ENCODE results near the gene NUB1. TPM values are rescaled to one million over a fixed set of nuclear protein-coding genes. Genes with fewer than 3 reads are reported as not detected.

The NUB1 gene
- total RNA-seq, 2 experiments from 2014 or later, result 84.8 to 91.8 TPM

DNA sequence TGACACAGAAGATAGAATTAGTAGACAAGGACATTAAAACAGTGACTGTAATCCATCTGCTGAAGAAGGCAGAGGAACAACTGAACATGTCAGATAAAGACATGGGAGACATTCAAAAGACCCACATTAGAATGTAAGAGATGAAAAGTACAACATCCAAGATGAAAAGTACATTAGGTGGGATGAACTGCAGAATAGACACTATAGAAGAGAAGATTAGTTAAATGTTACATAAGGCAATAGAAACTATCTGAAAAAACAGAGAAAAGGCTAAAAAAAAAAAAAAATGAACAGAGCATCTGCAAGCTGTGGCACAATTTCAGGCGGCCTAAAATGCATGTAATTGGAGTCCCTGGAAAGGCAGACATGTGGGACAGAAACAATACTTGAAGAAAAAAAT, 21.6 kb downstream of the NUB1 start:
- POLR2A ChIA-PET, result no interaction called here
- Mint-ChIP-seq H3K27me3 (no peaks in the 10 kb centered on the region), H3K4me1 (peaks cover 13% of the 10 kb centered on the region), H3K9me3 (no peaks in the 10 kb centered on the region), H3K36me3 (peaks cover 38% of the 10 kb centered on the region), H3K4me3 (no peak overlapping the region), H3K27ac (no peak overlapping the region)
- DNase-seq, result no peak
- no peak for ATAC-seq (ENCODE audit: low read depth)

DNA sequence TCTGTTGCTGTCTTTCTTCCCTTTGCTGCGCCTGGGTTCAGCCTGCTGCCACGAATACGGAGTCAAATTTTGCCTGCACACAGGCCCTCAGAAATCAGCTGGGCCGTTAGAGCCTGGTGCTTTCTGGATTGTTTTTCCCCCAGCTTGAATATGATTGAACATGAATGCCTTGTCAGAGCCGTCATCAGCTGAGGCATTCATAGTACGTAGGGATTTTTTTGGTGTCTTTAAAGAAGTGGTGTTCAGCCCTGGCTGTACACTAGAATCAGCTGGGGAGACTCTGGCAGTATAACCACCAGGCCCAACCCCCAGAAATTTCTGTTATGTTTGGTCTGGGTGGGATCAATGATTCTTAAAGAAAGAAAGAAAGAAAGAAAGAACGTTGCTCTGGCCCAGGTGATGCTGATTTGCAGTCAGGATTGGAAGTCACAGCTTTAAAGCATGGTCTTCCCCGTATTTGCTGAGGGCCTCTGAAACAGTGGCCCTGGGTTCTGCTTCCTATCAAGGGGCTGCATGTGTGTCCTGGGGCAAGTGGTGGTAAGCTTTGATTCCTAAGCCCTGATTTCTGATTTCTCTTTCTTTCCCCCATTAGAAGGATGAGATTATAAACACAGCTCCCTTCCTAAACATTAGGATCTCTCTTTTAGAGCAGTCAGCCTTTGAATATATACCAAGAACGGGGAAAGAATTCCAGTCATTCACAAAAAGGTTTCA, 24.7 kb downstream of the NUB1 start:
- Mint-ChIP-seq H3K27ac (no peak overlapping the region), H3K4me3 (no peak overlapping the region), H3K36me3 (peaks cover 38% of the 10 kb centered on the region), H3K4me1 (peaks cover 20% of the 10 kb centered on the region), H3K27me3 (no peaks in the 10 kb centered on the region), H3K9me3 (no peaks in the 10 kb centered on the region)
- DNase-seq (no peak), ATAC-seq (ENCODE audit: low read depth) (no peak)
- POLR2A ChIA-PET, result interaction anchor here (0.6 to 0.9 kb wide), 2 partner anchors 81 to 145 kb away, joined by 3 to 4 read pairs; no protein-coding TSS in a partner anchor

DNA sequence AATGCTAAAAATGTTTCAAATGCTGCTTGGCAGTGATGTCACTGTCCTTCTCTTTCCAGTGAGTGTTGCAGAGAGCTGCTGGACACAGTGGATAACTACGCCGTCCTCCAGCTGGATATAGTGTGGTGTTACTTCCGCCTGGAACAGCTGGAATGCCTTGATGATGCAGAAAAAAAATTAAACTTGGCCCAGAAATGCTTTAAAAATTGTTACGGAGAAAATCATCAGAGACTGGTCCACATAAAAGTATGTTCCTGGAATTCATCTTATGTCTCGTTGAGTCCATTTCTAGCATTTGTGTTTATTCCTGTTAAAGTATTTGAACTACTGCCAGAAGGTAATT, 25.2 kb downstream of the NUB1 start:
- ATAC-seq (ENCODE audit: low read depth), result no peak
- peaks cover 20% of the 10 kb centered on the region for H3K4me1 Mint-ChIP-seq

DNA sequence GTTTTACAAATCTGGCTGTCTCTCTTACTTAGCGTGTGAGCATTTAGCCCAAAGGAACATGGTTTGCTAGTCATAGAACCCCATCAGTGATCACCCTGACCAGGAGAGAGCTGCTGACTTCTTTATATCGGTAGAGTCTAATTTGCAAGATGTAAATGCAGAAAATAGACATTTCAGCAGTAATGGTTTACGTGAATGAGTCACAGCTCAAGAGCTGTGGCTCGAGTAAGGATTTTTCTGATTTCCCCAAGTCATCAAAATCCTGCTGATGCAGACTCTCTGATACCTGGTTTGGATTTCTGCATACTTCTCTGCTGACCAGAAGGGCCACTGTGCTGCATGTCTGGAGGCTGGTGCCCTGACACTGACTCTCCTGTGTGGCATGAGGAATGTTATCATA, 25.7 kb downstream of the NUB1 start:
- POLR2A ChIA-PET, result interaction anchor here (0.9 kb wide), 1 partner anchor 80 kb away, joined by 4 read pairs; no protein-coding TSS in a partner anchor
- no peak for ATAC-seq (ENCODE audit: low read depth)
- H3K9me3 Mint-ChIP-seq, result no peaks in the 10 kb centered on the region
- no peak overlapping the region for H3K4me3 Mint-ChIP-seq
- no peaks in the 10 kb centered on the region for H3K27me3 Mint-ChIP-seq
- H3K36me3 Mint-ChIP-seq, result peaks cover 35% of the 10 kb centered on the region
- H3K4me1 Mint-ChIP-seq, result peaks cover 20% of the 10 kb centered on the region
- no peak overlapping the region for H3K27ac Mint-ChIP-seq
- no peak for DNase-seq

More for the DNA sequence above, 25.2 kb downstream of the NUB1 start:
- Mint-ChIP-seq H3K27me3 (no peaks in the 10 kb centered on the region), H3K36me3 (peaks cover 37% of the 10 kb centered on the region), H3K9me3 (no peaks in the 10 kb centered on the region), H3K27ac (no peak overlapping the region), H3K4me3 (no peak overlapping the region)
- no peak for DNase-seq
- POLR2A ChIA-PET, result interaction anchor here (0.9 kb wide), 1 partner anchor 81 kb away, joined by 4 read pairs; no protein-coding TSS in a partner anchor

DNA sequence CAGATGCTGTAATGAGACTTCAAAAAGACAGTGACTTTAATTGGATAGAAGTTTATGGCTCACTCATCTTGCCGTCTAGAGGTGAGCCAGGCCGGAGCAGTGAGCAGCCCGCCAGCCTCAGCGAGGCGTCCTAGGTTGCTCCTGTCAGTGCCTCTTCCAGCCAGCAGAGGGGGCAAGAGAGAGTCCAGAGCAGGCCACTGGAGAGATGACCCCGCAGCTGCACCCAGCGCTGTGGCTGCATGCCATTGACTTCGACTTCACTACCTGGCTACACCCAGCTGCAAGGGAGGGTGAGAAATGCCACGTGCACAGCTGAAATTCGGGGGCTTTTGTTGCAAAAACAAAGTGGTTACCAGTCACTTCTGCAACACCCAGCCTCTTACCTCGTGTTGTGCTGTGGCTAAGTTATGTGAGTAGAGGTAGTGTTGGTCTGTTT, 26.5 kb downstream of the NUB1 start:
- POLR2A ChIA-PET, result interaction anchor here (0.7 to 1.2 kb wide), 4 partner anchors 61 to 264 kb away, joined by 3 to 7 read pairs (median 3); no protein-coding TSS in a partner anchor
- DNase-seq (peak; percentile 77), ATAC-seq (ENCODE audit: low read depth) (peak; percentile 99)
- no peak overlapping the region for H3K4me3 Mint-ChIP-seq
- H3K27me3 Mint-ChIP-seq, result no peaks in the 10 kb centered on the region
- no peak overlapping the region for H3K27ac Mint-ChIP-seq
- H3K4me1 Mint-ChIP-seq, result peaks cover 20% of the 10 kb centered on the region
- no peaks in the 10 kb centered on the region for H3K9me3 Mint-ChIP-seq
- peaks cover 27% of the 10 kb centered on the region for H3K36me3 Mint-ChIP-seq

DNA sequence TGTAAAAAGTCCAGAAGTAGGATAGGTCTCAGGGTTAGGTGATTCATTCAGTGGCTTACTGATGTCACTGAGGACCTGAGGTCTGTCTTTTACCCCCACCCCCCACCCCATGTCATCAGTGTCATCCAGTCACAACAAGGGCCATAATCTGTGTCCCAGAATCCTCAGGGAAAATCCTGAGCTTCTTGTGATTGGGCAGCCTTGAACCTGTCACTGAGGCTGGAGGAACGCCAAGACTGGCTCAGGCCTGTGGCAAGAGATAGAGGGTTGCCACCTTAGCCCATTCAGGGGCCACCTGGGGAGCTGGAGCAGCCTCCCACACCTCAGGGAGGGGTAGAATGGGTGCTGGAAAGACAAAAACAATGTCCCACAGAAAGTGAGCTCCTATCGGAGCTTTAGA, 29.7 kb downstream of the NUB1 start:
- H3K27me3 Mint-ChIP-seq, result no peaks in the 10 kb centered on the region
- peaks cover 20% of the 10 kb centered on the region for H3K36me3 Mint-ChIP-seq
- POLR2A ChIA-PET, result no interaction called here
- ATAC-seq (ENCODE audit: low read depth) (no peak), DNase-seq (no peak)
- peaks cover 10% of the 10 kb centered on the region for H3K4me1 Mint-ChIP-seq
- no peak overlapping the region for H3K27ac Mint-ChIP-seq
- no peak overlapping the region for H3K4me3 Mint-ChIP-seq
- no peaks in the 10 kb centered on the region for H3K9me3 Mint-ChIP-seq

DNA sequence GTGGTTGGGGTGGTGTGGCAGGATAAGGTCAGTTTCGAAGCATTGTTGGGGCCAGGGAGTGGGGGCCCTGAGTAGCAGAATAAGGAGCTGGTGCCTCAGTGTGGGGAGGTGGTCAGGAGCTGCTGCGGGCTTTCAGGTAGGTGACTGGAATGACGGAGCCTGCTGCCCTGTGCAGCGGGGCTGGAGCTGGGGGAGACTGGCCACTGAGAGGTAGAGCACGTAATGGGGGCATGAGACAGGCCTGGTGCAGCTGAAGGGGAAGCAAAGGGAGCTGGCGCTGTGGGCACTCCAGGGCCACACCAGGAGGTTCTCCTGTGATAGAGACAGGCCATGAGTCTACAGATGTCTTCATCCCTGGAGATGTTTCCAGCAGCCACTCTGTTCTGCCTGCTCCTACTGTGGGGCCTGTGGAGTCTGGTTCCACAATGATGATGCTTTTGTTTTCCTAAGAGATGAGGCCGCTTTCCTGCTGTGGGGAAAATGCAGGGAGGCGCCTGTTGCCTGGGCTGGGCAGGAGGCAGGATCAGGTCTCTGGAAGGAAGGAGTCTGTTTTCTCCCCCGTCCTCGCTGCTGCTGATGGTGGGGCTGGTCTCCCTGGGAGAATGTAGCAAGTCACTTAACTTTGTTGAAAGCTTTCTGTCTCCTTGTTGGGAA, 31.1 kb downstream of the NUB1 start:
- H3K4me1 Mint-ChIP-seq, result peaks cover 10% of the 10 kb centered on the region
- no peaks in the 10 kb centered on the region for H3K9me3 Mint-ChIP-seq
- H3K4me3 Mint-ChIP-seq, result no peak overlapping the region
- DNase-seq, result no peak
- POLR2A ChIA-PET, result no interaction called here
- no peak for ATAC-seq (ENCODE audit: low read depth)
- peak overlapping the region; percentile 51 for H3K27ac Mint-ChIP-seq
- H3K36me3 Mint-ChIP-seq, result peaks cover 17% of the 10 kb centered on the region
- no peaks in the 10 kb centered on the region for H3K27me3 Mint-ChIP-seq

DNA sequence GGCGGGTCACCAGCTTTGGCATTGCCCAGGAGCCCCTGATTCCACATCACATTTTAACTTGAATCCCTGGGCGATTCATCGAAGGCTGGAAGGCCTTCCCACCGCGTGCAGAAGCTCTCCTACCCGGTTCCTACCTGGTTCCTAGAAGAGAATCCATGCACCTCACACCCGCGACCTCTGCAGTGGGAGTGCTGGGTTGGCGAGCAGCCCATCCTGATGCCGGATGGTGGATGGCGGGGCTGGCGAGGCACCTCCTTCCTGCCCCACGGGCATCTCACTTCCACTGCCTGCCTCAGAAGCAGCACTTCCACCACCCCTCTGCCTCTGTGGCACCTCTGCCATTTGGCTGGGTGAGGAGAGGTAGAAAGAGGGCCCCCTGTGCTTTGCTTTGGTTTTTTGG, 32.0 kb downstream of the NUB1 start:
- no peaks in the 10 kb centered on the region for H3K9me3 Mint-ChIP-seq
- no peak for DNase-seq
- H3K36me3 Mint-ChIP-seq, result peaks cover 10% of the 10 kb centered on the region
- H3K27ac Mint-ChIP-seq, result no peak overlapping the region
- POLR2A ChIA-PET, result no interaction called here
- no peaks in the 10 kb centered on the region for H3K27me3 Mint-ChIP-seq
- H3K4me3 Mint-ChIP-seq, result no peak overlapping the region
- peaks cover 4% of the 10 kb centered on the region for H3K4me1 Mint-ChIP-seq
- ATAC-seq (ENCODE audit: low read depth), result no peak

DNA sequence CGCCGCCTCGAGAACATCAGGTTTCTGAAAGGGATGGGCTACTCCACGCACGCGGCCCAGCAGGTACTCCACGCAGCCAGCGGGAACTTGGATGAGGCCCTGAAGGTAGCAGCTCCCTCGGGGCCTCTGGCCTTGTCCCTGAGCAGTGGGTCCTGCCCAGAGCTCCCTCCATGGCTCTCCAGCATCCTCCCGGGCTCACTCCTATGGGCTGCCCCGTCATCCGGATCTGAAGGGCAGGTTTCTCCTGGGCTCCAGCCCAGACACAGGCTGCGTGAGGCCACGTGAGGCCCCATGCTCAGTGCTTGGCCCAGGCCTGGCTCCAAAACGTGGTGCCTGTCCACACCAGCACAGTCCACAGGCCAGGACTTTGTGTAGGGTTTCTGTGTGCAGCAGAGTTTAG, 32.5 kb downstream of the NUB1 start:
- no peak overlapping the region for H3K4me3 Mint-ChIP-seq
- ATAC-seq (ENCODE audit: low read depth) (no peak), DNase-seq (no peak)
- peaks cover 4% of the 10 kb centered on the region for H3K4me1 Mint-ChIP-seq
- H3K27me3 Mint-ChIP-seq, result no peaks in the 10 kb centered on the region
- POLR2A ChIA-PET, result no interaction called here
- peaks cover 8% of the 10 kb centered on the region for H3K36me3 Mint-ChIP-seq
- no peaks in the 10 kb centered on the region for H3K9me3 Mint-ChIP-seq
- H3K27ac Mint-ChIP-seq, result no peak overlapping the region

DNA sequence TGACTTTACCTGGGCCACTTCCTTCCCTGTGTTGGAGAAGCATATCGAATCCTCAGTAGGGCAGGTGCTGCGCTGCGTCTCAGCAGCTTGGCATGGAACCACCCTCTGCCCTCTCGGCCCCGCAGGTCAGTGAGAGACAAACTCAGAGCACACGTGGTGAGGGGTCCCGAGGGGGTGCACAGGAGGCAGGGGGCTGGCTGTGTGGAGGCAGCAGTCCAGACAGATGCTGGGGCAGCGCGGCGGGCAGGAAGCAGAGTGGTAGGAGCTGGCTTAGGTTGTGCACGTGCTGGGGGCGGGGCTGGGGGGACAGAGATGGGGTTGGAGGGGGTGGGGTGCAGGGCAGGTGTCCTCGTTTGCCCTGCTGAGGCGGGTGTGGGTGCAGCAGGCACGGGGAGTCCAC, 33.1 kb downstream of the NUB1 start:
- H3K4me3 Mint-ChIP-seq, result no peak overlapping the region
- H3K9me3 Mint-ChIP-seq, result no peaks in the 10 kb centered on the region
- no peak for DNase-seq
- peaks cover 6% of the 10 kb centered on the region for H3K36me3 Mint-ChIP-seq
- no peak overlapping the region for H3K27ac Mint-ChIP-seq
- no peak for ATAC-seq (ENCODE audit: low read depth)
- POLR2A ChIA-PET, result no interaction called here
- H3K27me3 Mint-ChIP-seq, result no peaks in the 10 kb centered on the region
- peaks cover 4% of the 10 kb centered on the region for H3K4me1 Mint-ChIP-seq

DNA sequence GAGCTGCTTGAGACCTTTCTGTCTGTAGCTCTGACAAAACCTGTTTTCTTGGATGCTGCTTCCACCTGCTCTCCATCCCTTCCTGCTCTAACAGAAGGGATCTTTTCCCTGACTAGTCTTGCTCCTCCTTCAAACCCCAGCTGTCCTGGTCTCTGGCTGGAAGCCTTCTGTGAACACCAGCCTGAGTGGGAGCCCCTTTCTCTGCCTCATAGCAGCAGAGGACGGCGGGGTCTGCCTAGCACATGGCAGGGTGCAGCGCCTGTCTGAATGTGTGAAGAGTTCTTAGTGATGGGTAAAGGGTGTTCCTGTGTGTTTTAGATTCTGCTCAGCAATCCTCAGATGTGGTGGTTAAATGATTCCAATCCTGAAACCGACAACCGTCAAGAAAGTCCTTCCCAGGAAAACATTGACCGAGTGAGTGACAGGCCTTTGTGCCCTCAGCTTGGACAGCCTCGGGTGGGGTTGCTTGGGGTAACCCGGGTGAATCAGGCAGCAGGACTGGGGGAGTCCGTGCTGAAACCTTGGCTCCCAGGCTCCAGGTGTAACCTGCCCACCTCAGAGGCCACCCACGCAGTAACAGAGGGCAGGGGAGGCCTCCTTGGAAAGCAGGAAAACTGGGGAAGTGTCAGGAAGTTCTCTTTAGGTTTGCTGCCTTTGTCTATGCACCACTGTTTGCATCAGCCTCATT, 34.1 kb downstream of the NUB1 start:
- Mint-ChIP-seq H3K9me3 (no peaks in the 10 kb centered on the region), H3K4me1 (peaks cover 3% of the 10 kb centered on the region), H3K36me3 (peaks cover 5% of the 10 kb centered on the region), H3K4me3 (no peak overlapping the region), H3K27me3 (no peaks in the 10 kb centered on the region), H3K27ac (no peak overlapping the region)
- POLR2A ChIA-PET, result no interaction called here
- DNase-seq, result no peak
- no peak for ATAC-seq (ENCODE audit: low read depth)

DNA sequence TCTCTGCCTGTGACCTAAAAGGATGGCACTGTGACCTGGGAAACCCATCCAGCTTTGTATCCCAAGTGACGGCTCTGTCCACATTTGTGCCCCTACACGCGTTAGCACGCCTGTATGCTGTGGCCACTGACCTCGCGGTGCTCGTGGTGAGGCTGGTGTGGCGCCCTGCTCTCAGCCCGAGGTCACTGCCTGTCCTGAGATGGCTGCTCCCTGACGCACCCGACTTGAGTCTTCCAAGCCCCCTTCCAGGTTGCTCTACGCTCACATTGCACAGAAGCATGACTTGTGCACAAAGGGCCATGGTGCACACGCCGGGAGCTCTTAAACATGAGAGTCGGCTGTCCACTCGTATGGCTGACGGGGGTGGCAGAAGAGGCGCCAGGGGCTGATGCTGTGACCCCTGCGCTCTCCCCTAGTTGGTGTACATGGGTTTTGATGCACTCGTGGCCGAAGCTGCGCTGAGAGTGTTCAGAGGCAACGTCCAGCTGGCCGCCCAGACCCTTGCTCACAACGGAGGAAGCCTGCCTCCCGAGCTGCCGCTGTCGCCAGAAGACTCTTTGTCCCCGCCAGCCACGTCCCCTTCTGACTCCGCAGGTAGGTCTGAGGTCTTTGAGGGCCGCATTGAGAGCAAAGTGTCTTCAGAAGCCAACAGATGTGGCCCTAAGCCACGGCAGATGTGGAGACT, 34.7 kb downstream of the NUB1 start:
- Mint-ChIP-seq H3K27me3 (peaks cover 2% of the 10 kb centered on the region), H3K27ac (no peak overlapping the region), H3K36me3 (peaks cover 1% of the 10 kb centered on the region), H3K9me3 (no peaks in the 10 kb centered on the region), H3K4me3 (no peak overlapping the region), H3K4me1 (peaks cover 4% of the 10 kb centered on the region)
- DNase-seq, result no peak
- ATAC-seq (ENCODE audit: low read depth), result no peak
- POLR2A ChIA-PET, result interaction anchor here (0.6 kb wide), 1 partner anchor 61 kb away, joined by 3 read pairs; no protein-coding TSS in a partner anchor

DNA sequence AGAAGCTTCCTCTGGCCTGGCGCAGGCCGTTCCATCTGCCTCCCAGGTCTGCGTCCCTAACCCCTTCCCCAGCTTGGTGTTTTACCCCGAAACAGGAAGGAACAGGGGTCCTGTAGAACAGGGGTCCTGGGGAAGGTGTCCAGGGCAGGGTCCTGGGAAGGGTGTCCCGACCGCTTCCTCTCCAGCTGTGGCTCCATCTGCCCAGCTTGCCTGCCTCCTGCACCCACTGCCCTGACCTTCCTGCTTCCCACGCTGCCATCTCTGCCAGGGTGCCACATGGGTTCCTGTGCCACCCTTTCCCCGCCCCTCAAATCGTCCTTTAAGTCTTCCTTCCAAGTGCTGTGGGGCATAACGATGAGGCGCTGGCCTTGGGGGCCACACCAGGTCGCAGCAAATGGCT, 35.8 kb downstream of the NUB1 start:
- Mint-ChIP-seq H3K27me3 (peaks cover 6% of the 10 kb centered on the region), H3K36me3 (peaks cover 1% of the 10 kb centered on the region), H3K4me1 (peaks cover 8% of the 10 kb centered on the region), H3K27ac (no peak overlapping the region), H3K9me3 (no peaks in the 10 kb centered on the region), H3K4me3 (no peak overlapping the region)
- DNase-seq (no peak), ATAC-seq (ENCODE audit: low read depth) (no peak)
- POLR2A ChIA-PET, result no interaction called here
